COLO668 (cell line): ENCODE measurements around the gene HMX1.

Source experiments
- DNase-seq: peaks from one replicate; lab custom pipeline; 2025; ENCODE audit not compliant: unreplicated experiment; lab: John Stamatoyannopoulos, UW

HMX1 gene

GRCh38 chr4:8842614-8843013 lies 29.0 kb downstream of the HMX1 start:
- no peak for DNase-seq

- DNase-seq, result no peak
Measured at GRCh38 chr4:8841678-8842268, 29.9 kb downstream of the HMX1 start.

- DNase-seq, result no peak
Measured at GRCh38 chr4:8840816-8841455, 30.7 kb downstream of the HMX1 start.

- DNase-seq, result no peak
Measured at GRCh38 chr4:8840006-8840793, 31.4 kb downstream of the HMX1 start.

GRCh38 chr4:8838961-8839431 lies 32.6 kb downstream of the HMX1 start:
- DNase-seq, result no peak

- no peak for DNase-seq
Measured at GRCh38 chr4:8838296-8838960, 33.2 kb downstream of the HMX1 start.

- no peak for DNase-seq
Measured at GRCh38 chr4:8837181-8837841, 34.3 kb downstream of the HMX1 start.

- DNase-seq, result no peak
Measured at GRCh38 chr4:8836664-8837171, 34.9 kb downstream of the HMX1 start.

- no peak for DNase-seq
Measured at GRCh38 chr4:8835521-8836365, 35.9 kb downstream of the HMX1 start.

GRCh38 chr4:8834681-8835220 lies 36.9 kb downstream of the HMX1 start:
- no peak for DNase-seq

- no peak for DNase-seq
Measured at GRCh38 chr4:8832113-8832915, 39.3 kb downstream of the HMX1 start.

- DNase-seq, result no peak
Measured at GRCh38 chr4:8831221-8832112, 40.2 kb downstream of the HMX1 start.

- DNase-seq, result no peak
Measured at GRCh38 chr4:8830611-8831200, 40.9 kb downstream of the HMX1 start.

- no peak for DNase-seq
Measured at GRCh38 chr4:8830056-8830455, 41.6 kb downstream of the HMX1 start.

- DNase-seq, result no peak
Measured at GRCh38 chr4:8829584-8829983, 42.1 kb downstream of the HMX1 start.

GRCh38 chr4:8828869-8829268 lies 42.8 kb downstream of the HMX1 start:
- DNase-seq, result no peak

GRCh38 chr4:8821151-8821950 lies 50.3 kb downstream of the HMX1 start:
- DNase-seq, result no peak
